ENCODE results near the gene MCC.

- TF ChIP-seq CTCF (IDR thresholded peaks at IDR 0.05), result no peak
- no peak for TF ChIP-seq EZH2 (IDR thresholded peaks at IDR 0.05)
- TF ChIP-seq EZH2phosphoT487 (IDR thresholded peaks at IDR 0.05), result no peak
Measured at GRCh38 chr5:113091622-113092021, 396.6 kb downstream of the MCC start.
